ENCODE results near the gene ZNF275.

The ZNF275 gene

GRCh38 chrX:153400146-153401132 is 66.5 kb downstream of the ZNF275 start:
- no peak for DNase-seq (ENCODE audit: low read depth)
- no peak overlapping the region for H3K4me3 ChIP-seq (ENCODE audit: low read depth, low read length)

- DNase-seq (ENCODE audit: low read depth) = no peak
- no peak within 1 kb of the TSS for H3K4me3 ChIP-seq (ENCODE audit: low read depth, low read length)
Measured at GRCh38 chrX:153401133-153401764, 67.3 kb downstream of the ZNF275 start, which contains the start of gene PNMA6E. TSS of gene PNMA6E (minus strand) at chrX:153401350. CDS start at chrX:153398849, 2,501 bp downstream.
